UCSD-AML1 (cell line): ENCODE data around the gene GBA2.

Source experiments
- DNase-seq: peaks from one replicate; lab custom pipeline; 2025; ENCODE audit not compliant: unreplicated experiment; lab: John Stamatoyannopoulos, UW

Gene GBA2

DNA sequence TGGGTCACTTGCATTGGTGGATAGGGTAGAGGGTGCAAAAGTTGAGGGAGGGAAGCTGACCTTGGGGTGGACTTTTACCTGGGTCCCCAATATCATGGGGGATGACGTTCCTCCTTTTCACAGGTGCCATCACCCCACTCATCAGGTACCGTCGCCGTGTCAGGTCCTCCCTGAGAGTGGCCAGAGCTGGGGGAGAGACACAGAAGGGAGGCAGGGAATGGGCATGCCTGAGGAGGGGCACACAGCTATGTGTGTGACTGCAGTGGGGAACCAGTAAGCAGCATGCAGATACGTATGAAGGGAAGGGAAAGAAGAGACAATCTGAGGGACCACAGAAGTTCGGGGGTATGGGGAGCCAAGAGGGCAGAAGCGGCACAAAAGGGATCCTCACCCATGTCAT is 10.1 kb downstream of the GBA2 start:
- DNase-seq, result no peak

DNA sequence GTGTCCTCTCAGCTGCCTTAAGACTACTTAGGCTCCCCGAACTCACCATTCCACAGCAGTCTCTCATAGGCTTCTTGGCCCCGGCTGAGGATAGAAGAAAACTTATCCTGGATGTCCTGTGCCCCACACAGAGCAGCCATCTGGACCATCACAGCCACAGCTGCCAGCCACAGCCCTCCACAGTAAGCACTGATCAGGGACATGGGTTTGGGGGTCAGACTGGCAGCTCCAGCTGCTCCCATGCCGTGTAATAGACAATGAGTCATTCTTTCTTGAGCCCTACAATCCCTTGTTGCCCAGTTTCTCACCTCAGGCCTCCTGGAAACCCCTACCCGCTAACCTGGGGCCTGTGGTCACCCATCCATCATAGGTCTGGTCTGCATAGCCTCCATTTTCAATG is 10.8 kb downstream of the GBA2 start:
- no peak for DNase-seq

DNA sequence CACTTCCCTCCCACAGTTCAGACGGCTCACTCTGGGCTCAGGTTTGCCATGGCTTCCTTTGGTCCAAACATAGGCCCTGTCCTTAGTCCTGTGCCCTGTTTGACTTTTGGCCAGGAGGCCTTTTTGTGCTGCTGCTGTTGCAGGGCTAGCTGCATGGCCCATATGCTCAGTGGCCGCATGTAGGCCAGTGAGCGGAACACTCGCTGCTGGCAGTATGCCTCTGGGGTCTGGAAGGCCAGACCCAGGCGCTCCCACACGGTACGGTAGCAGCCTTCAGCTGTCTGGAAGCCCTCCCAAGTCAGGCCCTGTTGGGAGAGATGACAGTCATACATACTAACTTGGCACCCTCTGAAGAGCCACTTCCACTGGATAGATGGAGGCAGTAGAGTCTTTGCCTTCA is 11.9 kb downstream of the GBA2 start:
- no peak for DNase-seq

DNA sequence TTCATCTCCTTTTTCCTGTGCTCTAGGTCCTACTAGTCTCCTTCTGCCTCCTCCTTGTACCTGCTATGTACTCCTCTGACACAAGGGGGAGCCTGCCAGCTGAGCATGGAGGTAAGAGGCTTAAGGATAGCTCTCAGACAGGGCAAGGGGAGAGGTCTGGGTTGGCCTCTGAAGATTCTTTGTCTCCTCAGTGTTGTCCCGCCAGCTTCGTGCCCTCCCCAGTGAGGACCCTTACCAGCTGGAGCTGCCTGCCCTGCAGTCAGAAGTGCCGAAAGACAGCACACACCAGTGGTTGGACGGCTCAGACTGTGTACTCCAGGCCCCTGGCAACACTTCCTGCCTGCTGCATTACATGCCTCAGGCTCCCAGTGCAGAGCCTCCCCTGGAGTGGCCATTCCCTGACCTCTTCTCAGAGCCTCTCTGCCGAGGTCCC is 12.8 kb downstream of the GBA2 start:
- DNase-seq, result peak; percentile 65

DNA sequence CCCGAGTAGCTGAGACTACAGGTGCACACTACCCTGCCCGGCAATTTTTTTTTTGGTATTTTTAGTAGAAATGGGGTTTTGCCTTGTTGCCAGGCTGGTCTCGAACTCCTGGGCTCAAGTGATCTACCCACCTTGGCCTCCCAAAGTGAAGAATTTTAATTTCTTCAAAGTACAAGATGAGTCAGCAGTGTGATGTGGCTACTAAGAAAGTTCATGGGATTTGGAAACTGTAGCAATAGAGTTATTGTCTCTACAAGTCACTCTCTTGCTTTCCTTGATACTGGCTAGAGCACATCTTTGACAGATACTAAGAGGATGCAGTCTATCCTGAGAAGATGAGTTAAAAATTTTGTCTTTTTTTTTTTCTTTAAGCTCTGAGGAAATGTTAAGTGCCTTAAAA is 14.9 kb downstream of the GBA2 start:
- no peak for DNase-seq

DNA sequence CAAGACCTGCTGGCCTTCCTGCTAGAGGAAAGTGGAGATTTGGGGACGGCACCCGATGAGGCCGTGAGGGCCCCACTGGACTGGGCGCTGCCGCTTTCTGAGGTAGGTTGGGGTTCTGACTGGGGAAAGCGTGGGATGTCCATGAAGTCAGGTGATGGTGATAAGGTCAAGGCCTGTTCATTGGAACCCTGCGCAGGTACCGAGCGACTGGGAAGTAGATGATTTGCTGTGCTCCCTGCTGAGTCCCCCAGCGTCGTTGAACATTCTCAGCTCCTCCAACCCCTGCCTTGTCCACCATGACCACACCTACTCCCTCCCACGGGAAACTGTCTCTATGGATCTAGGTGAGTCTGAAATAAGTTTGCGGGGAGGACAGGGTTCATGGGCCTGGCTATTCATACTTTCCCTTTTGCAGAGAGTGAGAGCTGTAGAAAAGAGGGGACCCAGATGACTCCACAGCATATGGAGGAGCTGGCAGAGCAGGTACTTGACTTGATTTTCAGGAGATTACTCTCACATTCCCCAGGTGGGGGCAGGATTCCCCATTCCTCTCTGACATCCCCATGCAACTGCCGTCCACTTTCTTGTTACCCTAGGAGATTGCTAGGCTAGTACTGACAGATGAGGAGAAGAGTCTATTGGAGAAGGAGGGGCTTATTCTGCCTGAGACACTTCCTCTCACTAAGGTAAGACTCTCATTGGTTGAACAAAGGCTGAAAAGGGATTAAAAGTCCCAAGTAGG is 16.1 kb downstream of the GBA2 start:
- DNase-seq, result peak; percentile 52

DNA sequence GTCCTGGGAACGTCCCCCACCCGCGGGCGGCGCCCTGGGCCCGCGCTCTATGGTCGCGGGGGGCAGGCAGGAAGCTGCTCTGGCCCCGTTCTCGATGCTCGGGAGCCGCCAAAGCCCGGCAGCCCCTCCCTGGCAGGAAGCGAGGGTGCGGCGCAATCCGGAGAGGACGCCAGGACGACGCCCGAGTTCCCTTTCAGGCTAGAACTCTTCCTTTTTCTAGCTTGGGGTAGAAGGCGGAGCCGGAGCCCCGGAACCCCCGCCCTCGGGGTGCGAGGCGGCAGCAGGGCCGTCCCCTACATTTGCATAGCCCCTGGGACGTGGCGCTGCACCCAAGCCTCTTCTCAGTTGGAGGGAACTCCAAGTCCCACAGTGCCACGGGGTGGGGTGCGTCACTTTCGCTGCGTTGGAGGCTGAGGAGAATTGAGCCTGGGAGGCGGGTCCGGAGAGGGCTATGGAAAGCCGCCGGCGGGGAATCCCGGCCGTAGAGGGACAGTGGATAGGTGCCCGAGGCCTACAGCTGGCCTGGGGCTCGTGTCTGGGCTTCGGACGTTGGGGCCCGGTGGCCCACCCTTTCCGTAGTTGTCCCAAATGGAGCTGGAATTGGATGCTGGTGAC is 16.7 kb downstream of the GBA2 start, which contains the start of the genes CREB3 and TLN1:
Gene CREB3 (plus strand): TSS at position 482 of the 615 bp plus-strand sequence. CDS start 107 bp downstream, at position 589.
Gene TLN1 (minus strand): TSS at position 11 of the 615 bp plus-strand sequence. CDS start 6,501 bp downstream, outside the sequence.
- DNase-seq, result peak; percentile 99

DNA sequence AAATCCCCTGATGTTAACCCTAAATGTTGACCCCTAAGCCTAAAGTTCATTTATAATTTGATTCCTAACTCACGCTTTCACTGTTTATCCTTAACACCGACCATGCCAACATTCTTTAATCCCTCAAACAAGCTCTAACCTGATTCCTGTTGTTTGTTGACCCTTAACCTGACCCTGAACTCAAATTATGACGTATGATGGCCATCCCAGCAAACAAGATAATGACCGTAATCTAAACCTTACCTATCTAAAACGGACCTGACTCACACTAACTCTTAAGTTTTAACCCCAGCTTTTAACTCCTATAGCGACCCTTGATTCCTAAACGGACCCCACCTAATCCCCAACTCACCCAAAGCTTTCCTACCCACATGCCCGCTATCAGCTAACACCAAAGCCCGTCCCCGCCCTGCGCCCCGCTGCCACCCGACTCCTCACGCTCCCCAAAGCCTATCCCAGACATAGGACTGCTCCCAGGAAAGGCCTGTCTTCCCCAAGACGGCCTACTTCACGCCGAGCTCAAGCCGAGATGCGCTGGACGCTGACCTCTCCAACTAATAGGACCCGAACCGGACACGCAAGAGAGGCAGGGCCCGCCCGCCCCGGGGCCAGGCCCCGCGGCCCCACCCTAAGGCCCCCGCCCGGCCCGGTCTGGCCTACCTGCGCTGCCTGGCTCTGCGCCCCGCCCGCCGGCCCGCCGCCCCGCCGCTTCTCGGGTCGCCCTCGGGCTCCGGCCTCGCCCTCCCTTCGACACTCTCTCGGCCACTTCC is 17.4 kb downstream of the GBA2 start:
- DNase-seq, result no peak

DNA sequence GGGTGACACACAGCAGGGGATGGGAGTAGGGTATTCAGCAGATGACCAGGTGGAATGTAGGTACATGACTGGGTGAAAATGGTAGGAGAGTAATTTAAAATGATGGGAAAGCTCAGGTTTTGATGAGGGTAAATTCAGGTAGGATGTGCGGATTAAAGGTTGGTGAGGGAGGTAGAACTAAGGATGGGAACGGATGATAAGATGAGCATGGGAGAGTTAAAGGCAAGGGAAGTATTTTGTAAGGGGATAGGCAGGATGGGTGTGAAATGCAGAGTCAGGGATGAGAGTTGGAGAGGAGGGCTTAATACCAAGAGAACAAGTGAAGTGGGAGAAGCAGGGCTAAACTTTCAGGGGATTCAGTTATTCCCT is 18.6 kb downstream of the GBA2 start:
- no peak for DNase-seq

DNA sequence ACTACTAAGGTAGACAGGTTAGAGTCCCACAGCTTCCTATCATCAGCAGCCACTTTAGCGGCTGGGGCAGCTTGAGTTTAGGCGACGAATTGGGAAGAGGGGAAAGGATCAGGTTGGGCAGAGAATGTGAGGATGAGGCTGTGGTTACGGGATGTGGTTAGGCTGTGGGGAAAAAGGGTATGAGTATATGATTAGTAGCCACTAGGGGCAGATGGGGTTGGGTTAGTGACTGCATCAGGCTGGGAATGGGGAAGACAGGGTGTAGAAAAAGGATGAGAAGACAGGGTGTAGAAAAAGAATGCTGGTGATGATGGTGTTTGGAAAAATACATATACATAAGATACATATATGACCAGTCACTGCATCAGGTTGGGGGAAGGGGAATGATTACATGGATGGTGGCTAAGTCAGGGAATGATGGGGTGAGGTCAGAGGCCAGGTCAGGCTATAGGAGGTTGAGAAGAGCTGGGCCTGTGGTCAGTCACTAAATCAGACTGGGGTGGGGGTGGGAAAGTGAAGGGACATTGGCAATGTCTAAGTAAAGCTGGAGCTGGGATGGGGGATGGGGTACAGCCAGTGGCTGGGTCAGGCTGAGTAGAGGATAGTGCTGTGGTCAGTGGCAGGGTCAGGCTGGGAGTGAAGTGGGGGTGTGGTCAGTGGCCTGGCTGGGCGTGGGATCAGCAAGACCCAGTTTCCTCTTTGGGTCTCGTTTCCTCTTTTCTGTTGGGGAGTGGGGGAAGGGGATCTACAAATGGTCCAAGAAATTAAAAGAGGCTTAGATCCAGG is 19.1 kb downstream of the GBA2 start:
- DNase-seq, result peak; percentile 62

DNA sequence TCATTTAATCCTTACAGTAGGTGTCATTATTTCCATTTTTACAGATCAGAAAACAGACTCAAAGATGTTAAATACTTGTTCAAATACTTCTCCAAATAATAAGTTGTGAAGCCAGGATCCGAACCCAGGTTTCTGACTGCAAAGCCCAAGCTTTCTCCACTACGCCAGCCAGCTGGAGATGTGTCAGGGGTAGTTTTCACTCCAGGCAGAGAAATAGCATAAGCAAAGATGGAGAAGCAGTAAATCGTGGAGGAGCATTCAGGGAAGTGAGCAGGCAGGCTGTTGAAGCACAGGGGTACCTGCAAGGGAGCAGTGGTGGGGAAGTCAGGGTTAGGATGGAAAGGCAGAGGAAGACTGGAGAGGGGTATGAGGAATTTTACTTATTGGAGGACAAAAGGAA is 19.9 kb downstream of the GBA2 start:
- DNase-seq, result no peak

DNA sequence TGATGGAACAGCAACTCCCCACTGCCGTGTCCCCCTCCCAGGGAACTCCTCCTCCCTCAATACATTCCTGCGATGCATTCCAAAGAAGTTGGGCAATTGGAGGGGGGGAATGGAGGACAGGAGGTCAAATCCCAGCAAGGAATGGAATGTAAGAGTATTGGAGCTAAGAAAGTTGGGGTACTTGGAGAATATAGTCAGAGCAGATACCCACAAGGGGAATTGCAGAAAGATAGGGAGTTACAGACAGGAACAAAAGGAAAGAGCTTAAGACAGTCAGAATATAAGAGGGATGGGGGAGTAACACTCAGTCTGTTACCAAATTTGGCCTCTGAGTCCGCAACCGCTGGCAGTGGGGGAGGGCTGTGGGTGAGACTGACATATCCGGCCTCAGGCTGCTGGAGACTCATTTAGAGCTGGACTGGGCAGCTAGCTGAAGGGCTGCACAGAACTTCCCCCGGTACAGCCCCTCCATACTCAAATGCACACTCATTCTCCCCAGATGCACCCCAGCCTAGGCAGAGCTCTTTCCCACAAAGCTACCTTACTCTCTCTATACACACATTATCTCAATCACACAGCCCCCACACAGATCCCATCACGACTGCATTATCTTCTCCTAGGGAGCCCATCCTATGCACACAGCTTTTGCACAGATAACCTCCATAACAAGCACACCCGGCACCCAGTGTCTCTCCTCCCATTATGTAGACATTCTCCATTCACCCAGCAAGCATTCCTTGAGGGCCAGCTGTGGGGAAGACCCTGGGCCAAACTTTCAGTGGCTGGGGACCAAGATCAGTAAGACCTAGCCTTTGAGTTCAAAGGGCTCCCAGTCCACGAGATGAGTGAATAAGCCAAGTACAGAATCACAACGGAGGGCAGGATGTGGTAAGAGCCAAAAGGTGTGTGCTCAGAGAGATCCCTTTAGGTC is 20.7 kb downstream of the GBA2 start:
- DNase-seq, result peak; percentile 89

DNA sequence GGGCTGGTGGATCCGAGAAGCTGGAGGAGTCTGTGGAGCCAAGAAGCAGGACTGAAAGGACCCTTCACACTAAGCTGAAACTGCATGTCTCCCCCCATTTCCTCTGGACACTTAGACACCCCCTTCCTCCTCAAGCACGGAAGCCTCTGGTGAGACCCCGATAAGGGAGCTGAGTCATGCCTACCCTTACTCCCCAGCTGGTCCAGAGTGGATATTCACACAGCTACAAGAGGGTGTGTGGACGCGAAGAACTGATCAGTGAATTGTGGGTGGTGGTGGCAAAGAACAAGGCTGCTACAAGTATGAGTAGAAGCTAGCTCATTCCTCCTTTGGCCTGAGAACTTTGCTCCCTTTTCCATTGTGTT is 21.4 kb downstream of the GBA2 start:
- peak; percentile 58 for DNase-seq

DNA sequence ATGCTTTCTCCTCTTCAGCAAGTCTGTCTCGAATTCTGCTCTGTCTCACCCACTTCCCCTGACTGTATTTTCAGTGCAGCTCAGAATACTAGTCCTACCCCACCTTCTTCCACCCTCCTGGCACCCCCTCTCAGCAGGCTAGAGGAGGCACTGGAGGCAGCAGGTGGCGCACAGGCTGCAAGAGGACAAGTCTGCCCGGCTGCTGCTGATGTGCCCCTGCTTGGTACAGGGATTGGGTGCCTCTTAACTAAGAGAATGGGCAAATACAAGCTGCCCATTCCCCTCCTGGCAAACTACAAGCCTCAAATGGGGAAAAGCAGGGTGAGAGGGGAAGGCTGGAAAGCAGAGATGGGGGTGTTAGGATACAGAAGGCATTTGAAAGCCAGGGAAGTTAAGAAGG is 22.1 kb downstream of the GBA2 start:
- DNase-seq, result peak; percentile 73

DNA sequence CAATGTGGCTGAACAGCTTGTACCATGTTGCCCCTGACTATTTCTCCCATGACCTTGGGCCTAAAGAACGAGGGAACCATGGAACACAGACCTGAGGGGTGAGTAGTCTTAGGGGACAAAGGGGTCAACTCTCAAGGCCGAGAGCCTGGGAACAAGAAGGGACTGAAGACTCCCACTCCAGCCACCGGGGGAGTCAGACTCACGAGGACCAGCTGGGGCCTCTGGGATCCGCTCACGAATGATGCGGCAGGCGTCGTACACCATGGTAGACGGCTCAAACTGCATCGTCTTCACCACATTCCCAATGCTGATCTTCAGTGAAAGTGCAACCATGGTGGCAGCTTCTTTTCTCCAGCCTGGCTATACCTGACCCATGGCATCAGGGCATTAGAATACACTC is 23.7 kb downstream of the GBA2 start:
- no peak for DNase-seq

DNA sequence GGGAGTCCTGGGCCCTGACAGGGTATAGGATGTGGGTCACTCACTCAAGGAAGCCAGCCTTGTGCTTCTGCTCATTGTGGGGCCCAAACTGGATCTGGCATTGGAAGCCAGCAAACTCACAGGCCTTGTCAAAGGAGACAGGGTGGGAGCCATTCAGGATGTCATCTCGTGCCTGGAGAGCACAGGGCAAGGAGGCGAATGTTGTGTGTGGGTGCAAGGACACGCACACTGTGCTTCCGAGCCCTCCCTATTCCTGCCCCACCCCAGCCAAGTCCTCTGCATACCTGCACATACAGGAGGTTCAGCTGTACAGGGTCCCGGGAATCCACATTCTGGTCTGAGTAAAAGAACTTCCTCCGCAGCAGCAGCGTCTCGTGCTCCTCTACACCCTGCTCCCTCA is 25.1 kb downstream of the GBA2 start:
- DNase-seq, result no peak

DNA sequence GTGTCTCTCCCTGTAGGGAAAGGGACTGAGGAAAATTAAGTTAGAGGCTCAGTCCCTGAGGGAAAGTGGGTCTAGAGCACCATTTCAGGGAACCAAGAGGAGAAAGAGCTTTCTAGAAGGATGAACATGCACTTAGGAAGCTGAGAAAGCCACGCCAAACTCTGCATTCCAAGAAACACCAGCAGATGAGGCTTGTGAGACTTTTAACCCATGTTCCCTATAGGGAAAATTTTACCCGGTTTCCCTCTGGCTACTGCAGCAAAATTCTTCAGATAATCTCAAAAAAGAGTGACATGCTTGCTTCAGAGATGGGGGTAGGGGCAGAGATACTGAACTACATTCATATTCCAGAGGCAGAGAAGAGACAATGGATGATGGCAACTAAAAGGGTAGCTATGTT is 25.6 kb downstream of the GBA2 start:
- no peak for DNase-seq

DNA sequence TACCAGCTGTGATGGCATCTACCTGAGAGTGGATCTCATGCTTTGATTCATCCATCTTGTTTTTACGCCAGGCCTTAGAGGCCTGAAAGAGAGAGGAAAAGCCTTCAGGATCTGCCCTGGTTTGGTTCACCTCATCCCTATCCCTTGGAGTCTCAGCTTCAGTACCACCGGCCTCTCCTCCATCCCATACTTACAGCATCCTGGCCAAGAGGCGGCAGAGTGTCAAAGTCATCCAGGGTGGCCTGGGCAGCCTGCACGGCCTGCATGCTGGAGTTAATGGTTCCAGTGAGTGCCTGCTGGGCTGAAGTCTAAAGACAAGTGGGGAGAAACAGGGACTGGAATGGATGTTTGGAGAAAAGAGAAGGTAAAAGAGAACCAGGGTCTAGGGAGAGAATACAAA is 29.5 kb downstream of the GBA2 start:
- DNase-seq, result no peak

DNA sequence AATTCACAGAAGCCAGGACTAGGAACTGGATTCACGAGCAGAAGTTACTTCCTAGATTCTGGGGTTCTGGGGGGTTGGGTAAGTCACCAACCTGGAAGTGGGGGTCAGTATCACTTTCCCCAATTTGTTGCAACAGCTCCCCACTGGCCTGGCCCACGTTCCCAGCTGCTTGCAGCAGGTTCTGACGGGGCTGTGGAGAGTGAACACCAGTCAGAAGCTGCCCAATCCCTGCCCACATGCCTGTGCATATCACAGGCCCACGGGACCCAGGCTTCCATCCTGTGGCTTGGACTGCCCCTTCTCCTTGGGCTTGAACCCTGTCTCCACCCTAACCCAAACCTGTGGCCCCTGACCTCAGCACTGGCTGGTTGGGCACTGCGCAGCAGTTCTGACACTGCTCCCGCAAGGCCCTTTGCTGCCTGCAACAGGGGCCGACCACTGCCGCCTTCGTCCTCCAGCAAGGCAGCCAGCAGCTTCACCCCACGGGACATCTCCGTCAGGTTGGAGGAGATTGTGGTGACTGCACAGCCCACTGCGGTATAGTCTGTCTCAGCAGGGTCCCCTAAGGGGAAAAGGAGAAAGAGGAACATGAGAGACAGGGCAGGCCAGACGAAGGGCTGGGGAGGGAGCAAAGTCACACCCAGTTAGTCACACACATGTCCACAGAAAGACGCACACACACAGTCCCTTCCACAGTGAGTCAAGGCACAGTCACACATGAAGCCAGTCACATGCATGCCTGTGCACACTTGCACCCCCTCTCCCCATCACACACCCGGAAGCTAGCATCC is 30.1 kb downstream of the GBA2 start:
- DNase-seq, result no peak
